ENCODE measurements around the gene EYS.

EYS gene

GRCh38 chr6:64085126-64085525, 1621.9 kb downstream of the EYS start:
- no peaks in the 10 kb centered on the region for H3K4me1 Mint-ChIP-seq
- DNase-seq (ENCODE audit: low spot score in 2 of 2) (no peak), ATAC-seq (no peak)
- H3K36me3 Mint-ChIP-seq = no peaks in the 10 kb centered on the region
- H3K9me3 Mint-ChIP-seq = peaks cover 20% of the 10 kb centered on the region
- H3K4me3 Mint-ChIP-seq = no peak overlapping the region
- no peak overlapping the region for H3K27ac Mint-ChIP-seq

- Mint-ChIP-seq H3K36me3 (no peaks in the 10 kb centered on the region), H3K4me1 (no peaks in the 10 kb centered on the region), H3K9me3 (peaks cover 16% of the 10 kb centered on the region), H3K27ac (no peak overlapping the region), H3K4me3 (no peak overlapping the region)
- no peak for DNase-seq (ENCODE audit: low spot score in 2 of 2)
- ATAC-seq = no peak
Measured at GRCh38 chr6:64084185-64084663, 1622.8 kb downstream of the EYS start.

GRCh38 chr6:64083261-64083660, 1623.8 kb downstream of the EYS start:
- H3K4me3 Mint-ChIP-seq = no peak overlapping the region
- H3K27ac Mint-ChIP-seq = no peak overlapping the region
- H3K9me3 Mint-ChIP-seq = peaks cover 19% of the 10 kb centered on the region
- H3K36me3 Mint-ChIP-seq = no peaks in the 10 kb centered on the region
- no peaks in the 10 kb centered on the region for H3K4me1 Mint-ChIP-seq
- DNase-seq (ENCODE audit: low spot score in 2 of 2) (no peak), ATAC-seq (no peak)

DNA sequence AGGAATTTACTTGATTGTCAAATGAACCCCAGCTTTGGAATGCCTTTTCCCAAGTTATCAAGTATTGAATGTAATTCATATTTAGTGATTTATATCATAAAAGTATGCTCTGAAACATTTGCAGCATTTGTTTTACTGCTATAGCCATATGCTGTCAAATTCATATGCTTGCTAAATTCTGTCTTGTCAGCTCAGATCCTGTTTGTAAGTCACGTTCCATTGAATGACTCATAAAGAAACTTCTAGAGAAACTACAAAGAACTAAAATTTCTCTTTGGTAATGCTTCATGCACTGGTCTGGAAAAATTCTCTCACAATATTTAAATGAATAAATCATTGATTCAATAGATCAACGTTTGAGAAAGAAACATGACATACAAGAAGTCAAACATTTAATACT, 1625.6 kb downstream of the EYS start:
- Mint-ChIP-seq H3K36me3 (no peaks in the 10 kb centered on the region), H3K9me3 (peaks cover 18% of the 10 kb centered on the region), H3K4me3 (no peak overlapping the region), H3K4me1 (no peaks in the 10 kb centered on the region), H3K27ac (no peak overlapping the region)
- no peak for ATAC-seq
- DNase-seq (ENCODE audit: low spot score in 2 of 2) = no peak

DNA sequence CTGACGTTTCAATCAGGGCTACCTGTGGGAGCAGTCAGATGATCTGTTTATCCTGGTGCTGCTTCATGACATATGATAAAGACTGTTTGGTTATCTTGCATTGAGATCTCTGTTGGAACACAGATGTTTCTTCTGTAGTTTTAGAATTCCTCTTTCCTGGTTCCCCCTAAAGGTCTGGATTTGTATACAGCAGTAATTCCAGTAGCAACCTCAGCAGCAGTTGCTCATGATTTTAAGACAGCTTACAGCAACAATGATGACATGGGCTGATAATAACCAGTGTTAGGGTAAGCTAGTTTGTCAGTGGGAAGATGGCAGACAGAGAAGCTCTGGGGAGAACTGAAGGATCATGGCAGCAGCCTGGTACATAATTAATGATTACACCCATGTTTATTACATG, 1632.0 kb downstream of the EYS start:
- no peak overlapping the region for H3K4me3 Mint-ChIP-seq
- no peak overlapping the region for H3K27ac Mint-ChIP-seq
- no peaks in the 10 kb centered on the region for H3K36me3 Mint-ChIP-seq
- H3K9me3 Mint-ChIP-seq = peaks cover 6% of the 10 kb centered on the region
- H3K4me1 Mint-ChIP-seq = no peaks in the 10 kb centered on the region
- no peak for DNase-seq (ENCODE audit: low spot score in 2 of 2)
- no peak for ATAC-seq

DNA sequence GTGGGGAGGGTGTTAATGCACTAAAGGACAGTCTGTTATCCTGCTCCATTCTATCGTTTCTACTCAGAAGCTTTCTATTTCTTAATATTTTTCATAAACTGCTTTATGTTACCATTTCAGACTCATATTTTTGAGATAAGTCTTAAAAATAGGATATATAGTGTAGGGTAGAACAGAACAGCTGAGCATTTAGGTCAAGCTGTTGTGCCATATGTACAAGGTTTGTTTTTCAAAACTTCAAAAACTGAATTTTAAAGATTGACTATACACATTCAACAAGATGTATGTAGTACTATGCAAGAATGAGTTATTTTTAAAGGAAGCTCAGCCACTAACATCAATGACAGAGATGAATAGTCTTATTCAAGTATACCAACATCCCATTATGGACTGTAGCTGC, 1634.3 kb downstream of the EYS start:
- Mint-ChIP-seq H3K36me3 (no peaks in the 10 kb centered on the region), H3K4me1 (no peaks in the 10 kb centered on the region), H3K27ac (no peak overlapping the region), H3K9me3 (peaks cover 3% of the 10 kb centered on the region), H3K4me3 (no peak overlapping the region)
- no peak for ATAC-seq
- DNase-seq (ENCODE audit: low spot score in 2 of 2) = no peak

DNA sequence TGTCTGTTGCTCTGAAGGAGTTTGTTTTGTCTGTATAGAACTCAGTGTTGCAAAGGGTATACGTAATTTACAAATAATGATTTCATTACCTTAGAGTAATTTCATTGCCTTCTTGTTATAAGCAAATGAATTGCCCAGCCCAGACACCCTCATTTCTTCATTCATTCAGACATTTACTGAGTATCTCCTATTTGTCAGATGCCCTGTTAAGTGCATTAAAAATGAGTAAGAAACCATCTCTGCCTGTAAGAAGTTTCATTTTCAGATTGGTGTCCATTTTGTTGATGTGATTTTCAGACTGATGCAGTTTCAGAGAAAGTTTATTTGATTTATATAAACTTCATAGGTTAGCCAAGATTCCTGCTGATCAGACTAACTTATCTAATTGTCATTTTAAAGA, 1642.1 kb downstream of the EYS start:
- Mint-ChIP-seq H3K4me1 (no peaks in the 10 kb centered on the region), H3K36me3 (no peaks in the 10 kb centered on the region), H3K27ac (no peak overlapping the region), H3K4me3 (no peak overlapping the region), H3K9me3 (peaks cover 18% of the 10 kb centered on the region)
- DNase-seq (ENCODE audit: low spot score in 2 of 2) = no peak
- no peak for ATAC-seq

DNA sequence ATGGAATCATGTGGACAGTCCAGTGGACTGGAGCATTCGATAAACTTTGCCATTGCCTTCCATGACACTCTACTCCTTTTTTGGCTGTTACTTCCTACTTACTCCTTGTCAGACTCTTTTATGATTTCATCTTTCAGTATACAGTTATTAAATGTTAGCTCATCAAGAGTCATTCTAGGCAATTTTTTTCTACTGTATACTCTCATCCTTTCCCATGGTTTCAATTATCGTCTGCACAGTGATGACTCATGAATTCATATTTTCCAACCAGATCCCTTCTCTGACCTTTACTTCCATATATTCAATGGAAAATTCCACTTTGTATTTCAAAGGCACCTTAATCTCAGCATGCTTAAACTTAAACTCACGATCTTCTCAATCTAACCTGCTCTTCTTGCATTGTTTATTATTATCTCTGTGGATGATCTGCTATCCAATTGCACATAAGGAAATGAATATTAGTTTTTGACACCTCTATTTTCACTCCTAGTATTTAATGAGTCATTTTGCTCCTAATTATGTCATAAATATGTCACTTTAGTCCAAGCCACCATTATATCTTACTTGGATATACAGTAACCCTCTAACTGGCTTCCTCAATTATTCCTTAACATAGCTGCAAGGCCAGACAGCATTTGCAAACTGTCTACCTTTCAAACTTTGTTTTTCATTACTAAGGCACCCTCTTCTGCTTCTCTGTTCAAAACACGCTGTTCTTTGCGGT, 1643.9 kb downstream of the EYS start:
- Mint-ChIP-seq H3K4me1 (no peaks in the 10 kb centered on the region), H3K9me3 (peaks cover 20% of the 10 kb centered on the region), H3K36me3 (no peaks in the 10 kb centered on the region), H3K4me3 (no peak overlapping the region), H3K27ac (no peak overlapping the region)
- ATAC-seq (no peak), DNase-seq (ENCODE audit: low spot score in 2 of 2) (no peak)

- DNase-seq (ENCODE audit: low spot score in 2 of 2) (no peak), ATAC-seq (no peak)
- H3K9me3 Mint-ChIP-seq = peaks cover 7% of the 10 kb centered on the region
- H3K4me3 Mint-ChIP-seq = no peak overlapping the region
- no peaks in the 10 kb centered on the region for H3K4me1 Mint-ChIP-seq
- no peaks in the 10 kb centered on the region for H3K36me3 Mint-ChIP-seq
- no peak overlapping the region for H3K27ac Mint-ChIP-seq
Measured at GRCh38 chr6:64054861-64055260, 1652.2 kb downstream of the EYS start.

DNA sequence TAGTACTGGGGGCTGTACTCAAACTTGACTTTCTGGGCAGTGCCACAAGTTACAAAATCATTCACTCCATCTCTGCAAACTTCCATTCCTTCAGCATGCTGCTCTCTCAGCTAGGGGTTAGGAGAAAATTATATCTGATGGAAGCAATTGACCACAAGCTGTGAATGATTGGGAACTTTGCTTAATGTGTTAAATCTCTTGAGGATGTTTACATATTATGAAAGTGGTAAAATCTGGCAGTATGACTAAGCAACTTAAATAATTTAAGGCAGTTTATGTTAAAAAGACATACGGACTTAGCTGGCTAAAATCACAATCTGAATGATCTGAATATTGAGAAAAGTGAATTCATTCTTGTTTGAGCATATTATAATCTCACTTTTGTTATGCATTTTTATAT, 1656.4 kb downstream of the EYS start:
- peaks cover 2% of the 10 kb centered on the region for H3K9me3 Mint-ChIP-seq
- H3K27ac Mint-ChIP-seq = no peak overlapping the region
- no peak for DNase-seq (ENCODE audit: low spot score in 2 of 2)
- ATAC-seq = no peak
- no peaks in the 10 kb centered on the region for H3K4me1 Mint-ChIP-seq
- H3K36me3 Mint-ChIP-seq = no peaks in the 10 kb centered on the region
- H3K4me3 Mint-ChIP-seq = no peak overlapping the region

GRCh38 chr6:64049736-64050135, 1657.3 kb downstream of the EYS start:
- Mint-ChIP-seq H3K36me3 (no peaks in the 10 kb centered on the region), H3K4me1 (no peaks in the 10 kb centered on the region)

DNA sequence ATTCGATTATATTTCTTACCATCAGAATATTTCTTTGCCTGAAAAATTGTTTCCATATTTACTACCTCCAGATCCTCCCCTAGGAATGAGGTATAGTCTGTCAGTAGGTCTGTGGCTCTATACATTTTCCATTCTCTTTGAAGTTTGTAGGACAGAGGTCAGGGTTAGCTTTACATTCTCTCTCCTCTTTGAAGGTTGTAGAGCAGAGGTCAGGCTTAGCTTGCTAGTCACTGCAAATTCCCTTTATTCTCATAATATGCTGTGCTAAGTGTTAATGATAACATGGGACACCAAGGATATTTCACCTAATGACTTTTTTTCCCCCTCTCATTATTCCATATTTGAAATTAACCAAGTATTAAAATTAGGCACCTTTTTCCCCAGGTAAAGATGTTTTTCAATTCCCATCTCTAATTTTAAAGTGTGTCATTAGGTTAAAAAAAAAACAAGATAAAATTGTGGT, 1660.2 kb downstream of the EYS start:
- Mint-ChIP-seq H3K36me3 (no peaks in the 10 kb centered on the region), H3K9me3 (peaks cover 2% of the 10 kb centered on the region), H3K27ac (no peak overlapping the region), H3K4me1 (no peaks in the 10 kb centered on the region), H3K4me3 (no peak overlapping the region)
- no peak for DNase-seq (ENCODE audit: low spot score in 2 of 2)
- no peak for ATAC-seq

More at GRCh38 chr6:64049736-64050135, 1657.3 kb downstream of the EYS start:
- no peak overlapping the region for H3K27ac Mint-ChIP-seq
- H3K4me3 Mint-ChIP-seq = no peak overlapping the region
- peaks cover 2% of the 10 kb centered on the region for H3K9me3 Mint-ChIP-seq
- no peak for DNase-seq (ENCODE audit: low spot score in 2 of 2)
- no peak for ATAC-seq

- DNase-seq (ENCODE audit: low spot score in 2 of 2) = no peak
- Mint-ChIP-seq H3K4me1 (no peaks in the 10 kb centered on the region), H3K36me3 (no peaks in the 10 kb centered on the region), H3K9me3 (peaks cover under 1% of the 10 kb centered on the region), H3K27ac (no peak overlapping the region), H3K4me3 (no peak overlapping the region)
- no peak for ATAC-seq
Measured at GRCh38 chr6:64041373-64041772, 1665.7 kb downstream of the EYS start.

- no peak for DNase-seq (ENCODE audit: low spot score in 2 of 2)
Measured at GRCh38 chr6:64040113-64040512, 1666.9 kb downstream of the EYS start.

DNA sequence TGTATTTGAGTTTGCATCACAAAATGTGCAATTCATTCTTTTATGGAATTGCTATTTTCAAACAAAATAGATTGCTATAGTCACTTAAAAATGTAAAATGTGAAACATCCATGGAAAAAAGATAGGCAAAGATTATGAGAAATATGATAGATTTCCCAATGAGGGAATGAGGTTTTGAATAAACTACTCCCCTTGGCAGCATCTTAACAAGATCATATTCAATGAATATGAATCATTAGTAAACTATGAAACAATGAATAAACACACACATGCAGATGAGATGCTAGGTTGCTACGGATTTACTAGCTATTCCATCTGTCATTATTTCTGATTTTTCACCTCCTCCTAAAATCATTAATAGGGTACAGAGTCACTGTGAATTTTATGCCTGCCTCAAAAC, 1669.6 kb downstream of the EYS start:
- no peak overlapping the region for H3K4me3 Mint-ChIP-seq
- DNase-seq (ENCODE audit: low spot score in 2 of 2) (no peak), ATAC-seq (no peak)
- peaks cover 9% of the 10 kb centered on the region for H3K9me3 Mint-ChIP-seq
- no peaks in the 10 kb centered on the region for H3K4me1 Mint-ChIP-seq
- no peaks in the 10 kb centered on the region for H3K36me3 Mint-ChIP-seq
- H3K27ac Mint-ChIP-seq = no peak overlapping the region

More at GRCh38 chr6:64040113-64040512, 1666.9 kb downstream of the EYS start:
- H3K9me3 Mint-ChIP-seq = peaks cover 6% of the 10 kb centered on the region
- H3K4me1 Mint-ChIP-seq = no peaks in the 10 kb centered on the region
- no peaks in the 10 kb centered on the region for H3K36me3 Mint-ChIP-seq
- H3K27ac Mint-ChIP-seq = no peak overlapping the region
- ATAC-seq = no peak
- H3K4me3 Mint-ChIP-seq = no peak overlapping the region

DNA sequence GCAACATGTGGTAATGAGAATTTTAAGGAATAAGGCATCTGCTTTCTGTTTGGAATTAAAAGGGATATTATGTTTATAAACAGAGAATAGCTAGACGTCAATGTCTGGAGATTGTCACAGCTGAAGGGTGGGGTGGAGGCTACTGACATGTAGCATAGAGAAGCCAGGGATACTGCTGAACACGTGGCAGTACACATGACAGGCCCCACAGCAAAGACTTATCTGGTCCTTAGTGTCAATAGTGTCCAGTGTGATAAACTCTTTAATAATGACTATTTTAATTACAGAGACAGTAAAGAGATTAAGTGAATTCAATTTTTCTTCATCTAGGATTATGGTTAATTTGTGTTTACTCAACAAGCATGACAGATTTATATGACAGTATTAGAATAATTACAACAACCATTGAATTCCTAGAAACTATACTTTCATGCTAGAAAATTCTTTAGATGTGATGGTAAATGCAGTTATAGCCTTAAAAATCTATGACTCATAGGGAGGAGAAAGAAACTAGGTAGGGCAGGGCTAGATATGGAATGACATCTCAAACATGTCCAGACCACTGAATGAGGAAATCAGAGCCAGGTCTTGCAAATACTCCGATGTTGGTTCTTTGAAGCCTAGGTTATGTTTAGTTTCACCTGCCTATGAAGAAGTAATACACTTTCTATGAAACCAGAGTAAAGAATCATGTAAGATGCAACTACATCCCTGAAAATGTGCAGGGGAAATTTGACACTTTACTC, 1671.9 kb downstream of the EYS start:
- H3K9me3 Mint-ChIP-seq = peaks cover 10% of the 10 kb centered on the region
- ATAC-seq (no peak), DNase-seq (ENCODE audit: low spot score in 2 of 2) (no peak)
- H3K4me3 Mint-ChIP-seq = no peak overlapping the region
- no peak overlapping the region for H3K27ac Mint-ChIP-seq
- no peaks in the 10 kb centered on the region for H3K4me1 Mint-ChIP-seq
- H3K36me3 Mint-ChIP-seq = no peaks in the 10 kb centered on the region
